ENCODE measurements around the gene TNS4. TPM values are rescaled to one million over a fixed set of nuclear protein-coding genes. Genes with fewer than 3 reads are reported as not detected.

TNS4 gene
- total RNA-seq, 2 donors from 2014 or later = 0.89 to 2.5 TPM

DNA sequence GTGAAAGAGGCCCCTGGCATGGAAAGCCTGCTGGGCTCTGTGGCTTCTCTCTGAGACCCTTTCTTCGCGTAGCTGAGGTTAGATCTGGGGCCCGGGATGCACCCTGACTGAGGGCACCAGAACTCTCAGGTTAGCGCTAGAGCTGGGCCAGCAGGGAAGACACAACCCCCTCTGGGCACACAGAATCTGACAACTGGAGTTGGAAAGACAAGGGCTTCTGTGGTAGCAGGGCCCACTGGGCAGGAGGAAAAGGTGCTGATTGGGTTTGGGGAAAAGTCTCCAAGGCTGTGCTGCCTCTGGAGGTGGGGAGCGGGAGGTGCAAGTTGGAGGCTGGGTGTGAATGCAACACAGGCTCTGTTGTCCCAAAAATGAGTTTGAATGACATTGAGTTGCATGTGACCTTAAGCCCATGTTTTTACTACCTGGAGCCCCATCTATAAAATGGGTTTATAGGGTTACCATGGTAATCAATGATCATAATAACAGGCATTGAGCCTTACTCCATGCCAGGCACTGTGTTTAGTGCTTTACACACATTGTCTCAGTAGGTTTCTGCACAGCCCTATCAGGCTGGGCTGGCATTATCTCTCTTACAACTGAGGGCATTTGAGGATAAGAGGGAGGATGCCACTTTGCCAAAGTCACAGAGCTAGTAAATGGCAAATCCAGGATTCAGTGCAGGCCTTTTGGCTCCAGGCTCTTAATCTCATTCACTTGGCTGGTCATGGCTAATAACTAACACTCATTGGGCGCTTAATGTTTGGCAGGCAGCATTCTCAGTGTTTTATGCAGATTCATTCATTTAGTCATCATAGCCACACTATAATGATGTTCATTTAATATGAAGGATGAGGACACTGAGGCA lies 67.6 kb downstream of the TNS4 start:
- no peaks in the 10 kb centered on the region for H3K4me1 ChIP-seq (ENCODE audit: control insufficient read depth, insufficient read depth, low read length)
- WGBS, 2 experiments (ENCODE audit: insufficient coverage in 1 of 2, insufficient read length in 1 of 2) = 72 to 100% methylated on average over 3 to 6 of the region's 6 CpGs
- Mint-ChIP-seq H3K9me3 (peaks cover 3% of the 10 kb centered on the region), H3K27me3 (ENCODE audit: insufficient read depth) (peaks cover 5% of the 10 kb centered on the region), H3K36me3 (ENCODE audit: low read depth) (no peaks in the 10 kb centered on the region), H3K27ac (no peak overlapping the region), H3K4me1 (peaks cover 4% of the 10 kb centered on the region), H3K4me3 (no peak overlapping the region)
- H3K4me3 ChIP-seq (ENCODE audit: low read length) = no peak overlapping the region
- no peak overlapping the region for H3K9ac ChIP-seq (ENCODE audit: extremely low read depth, low read length, poor library complexity, severe bottlenecking)
- DNase-seq = peak; percentile 93
- no peaks in the 10 kb centered on the region for H3K36me3 ChIP-seq (ENCODE audit: control insufficient read depth, insufficient read depth, low read length)
- TF ChIP-seq, protein P1, sequence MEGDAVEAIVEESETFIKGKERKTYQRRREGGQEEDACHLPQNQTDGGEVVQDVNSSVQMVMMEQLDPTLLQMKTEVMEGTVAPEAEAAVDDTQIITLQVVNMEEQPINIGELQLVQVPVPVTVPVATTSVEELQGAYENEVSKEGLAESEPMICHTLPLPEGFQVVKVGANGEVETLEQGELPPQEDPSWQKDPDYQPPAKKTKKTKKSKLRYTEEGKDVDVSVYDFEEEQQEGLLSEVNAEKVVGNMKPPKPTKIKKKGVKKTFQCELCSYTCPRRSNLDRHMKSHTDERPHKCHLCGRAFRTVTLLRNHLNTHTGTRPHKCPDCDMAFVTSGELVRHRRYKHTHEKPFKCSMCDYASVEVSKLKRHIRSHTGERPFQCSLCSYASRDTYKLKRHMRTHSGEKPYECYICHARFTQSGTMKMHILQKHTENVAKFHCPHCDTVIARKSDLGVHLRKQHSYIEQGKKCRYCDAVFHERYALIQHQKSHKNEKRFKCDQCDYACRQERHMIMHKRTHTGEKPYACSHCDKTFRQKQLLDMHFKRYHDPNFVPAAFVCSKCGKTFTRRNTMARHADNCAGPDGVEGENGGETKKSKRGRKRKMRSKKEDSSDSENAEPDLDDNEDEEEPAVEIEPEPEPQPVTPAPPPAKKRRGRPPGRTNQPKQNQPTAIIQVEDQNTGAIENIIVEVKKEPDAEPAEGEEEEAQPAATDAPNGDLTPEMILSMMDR (conservative IDR thresholded peaks at IDR 0.05) = peak; percentile 82
- no peaks in the 10 kb centered on the region for H3K9me3 ChIP-seq (ENCODE audit: control insufficient read depth, low read length)
- no peaks in the 10 kb centered on the region for H3K27me3 ChIP-seq (ENCODE audit: control insufficient read depth, insufficient read depth, low read length, poor library complexity, severe bottlenecking)
- H3K27ac ChIP-seq (ENCODE audit: low read depth, low read length) = no peak overlapping the region

DNA sequence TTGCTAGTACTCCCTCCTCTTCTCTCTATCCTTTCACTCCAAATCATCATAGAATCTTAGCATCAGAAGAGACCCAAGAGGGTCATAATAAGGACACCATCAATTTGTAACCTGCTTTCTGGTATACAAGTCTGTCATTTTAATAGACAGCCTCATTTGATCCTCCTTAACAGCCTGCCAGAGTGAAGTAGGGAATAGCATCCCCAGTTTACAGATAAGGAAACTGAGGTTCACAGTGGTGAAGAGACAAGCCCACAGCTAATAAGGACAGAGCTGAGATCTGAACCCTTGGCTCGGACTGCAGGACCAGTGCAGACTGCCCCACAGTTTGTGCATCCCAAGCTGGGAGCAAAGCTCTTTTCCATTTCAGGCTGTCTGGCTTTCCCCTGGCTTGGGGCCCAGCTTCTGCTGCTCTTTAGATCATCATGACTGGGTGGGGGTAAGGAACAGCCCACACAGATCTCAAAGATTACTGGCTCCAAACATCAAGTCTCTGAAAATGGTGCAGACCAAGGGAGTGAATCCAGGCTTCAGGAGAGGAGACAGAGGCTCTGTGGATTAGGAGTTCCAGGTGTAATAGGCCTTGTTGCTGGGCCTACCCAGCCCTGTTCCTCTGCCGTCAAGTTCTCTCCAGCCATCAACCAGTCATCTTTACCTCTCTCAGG lies 68.4 kb downstream of the TNS4 start:
- no peaks in the 10 kb centered on the region for H3K36me3 Mint-ChIP-seq (ENCODE audit: low read depth)
- no peaks in the 10 kb centered on the region for H3K36me3 ChIP-seq (ENCODE audit: control insufficient read depth, insufficient read depth, low read length)
- no peak overlapping the region for H3K4me3 ChIP-seq (ENCODE audit: low read length)
- H3K4me1 ChIP-seq (ENCODE audit: control insufficient read depth, insufficient read depth, low read length) = no peaks in the 10 kb centered on the region
- 79 to 90% methylated on average over 1 to 2 of the region's 2 CpGs for WGBS, 2 experiments (ENCODE audit: insufficient coverage in 1 of 2, insufficient read length in 1 of 2)
- peaks cover 7% of the 10 kb centered on the region for H3K27me3 Mint-ChIP-seq (ENCODE audit: insufficient read depth)
- peaks cover 4% of the 10 kb centered on the region for H3K4me1 Mint-ChIP-seq
- TF ChIP-seq, protein P1 (conservative IDR thresholded peaks at IDR 0.05) = no peak
- no peak overlapping the region for H3K9ac ChIP-seq (ENCODE audit: extremely low read depth, low read length, poor library complexity, severe bottlenecking)
- H3K9me3 Mint-ChIP-seq = peaks cover 4% of the 10 kb centered on the region
- no peaks in the 10 kb centered on the region for H3K27me3 ChIP-seq (ENCODE audit: control insufficient read depth, insufficient read depth, low read length, poor library complexity, severe bottlenecking)
- H3K4me3 Mint-ChIP-seq = no peak overlapping the region
- no peak overlapping the region for H3K27ac ChIP-seq (ENCODE audit: low read depth, low read length)
- no peak overlapping the region for H3K27ac Mint-ChIP-seq
- no peaks in the 10 kb centered on the region for H3K9me3 ChIP-seq (ENCODE audit: control insufficient read depth, low read length)
- no peak for DNase-seq

DNA sequence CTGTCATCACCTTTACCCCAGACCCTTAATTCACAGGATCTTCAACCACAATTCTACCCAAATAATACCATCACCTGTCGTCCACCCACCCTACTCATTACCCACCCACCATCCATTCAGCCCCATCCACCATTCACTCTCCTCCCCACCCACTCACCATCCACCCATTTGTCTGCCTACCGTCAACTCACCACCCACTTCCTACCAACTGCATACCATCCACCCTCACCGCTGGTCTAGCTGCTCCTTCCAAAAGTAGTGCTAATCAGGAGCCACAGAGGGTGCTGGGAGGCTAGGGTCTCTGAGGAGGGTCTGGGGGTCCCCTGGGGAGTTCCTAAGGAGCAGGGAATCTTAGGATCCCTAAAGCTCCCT lies 70.2 kb downstream of the TNS4 start:
- Histone ChIP-seq H3K9me3 (ENCODE audit: control insufficient read depth, low read length) (no peaks in the 10 kb centered on the region), H3K9ac (ENCODE audit: extremely low read depth, low read length, poor library complexity, severe bottlenecking) (no peak overlapping the region), H3K36me3 (ENCODE audit: control insufficient read depth, insufficient read depth, low read length) (no peaks in the 10 kb centered on the region), H3K4me3 (ENCODE audit: low read length) (no peak overlapping the region), H3K27ac (ENCODE audit: low read depth, low read length) (no peak overlapping the region), H3K27me3 (ENCODE audit: control insufficient read depth, insufficient read depth, low read length, poor library complexity, severe bottlenecking) (no peaks in the 10 kb centered on the region), H3K4me1 (ENCODE audit: control insufficient read depth, insufficient read depth, low read length) (no peaks in the 10 kb centered on the region)
- 89% methylated on average over 3 of the region's 3 CpGs; no CpG with 5 or more reads in 1 of the 2 experiments for WGBS, 2 experiments (ENCODE audit: insufficient coverage in 1 of 2, insufficient read length in 1 of 2)
- peaks cover 7% of the 10 kb centered on the region for H3K27me3 Mint-ChIP-seq (ENCODE audit: insufficient read depth)
- H3K27ac Mint-ChIP-seq = no peak overlapping the region
- no peak for DNase-seq
- no peaks in the 10 kb centered on the region for H3K36me3 Mint-ChIP-seq (ENCODE audit: low read depth)
- peaks cover 7% of the 10 kb centered on the region for H3K9me3 Mint-ChIP-seq
- peaks cover 4% of the 10 kb centered on the region for H3K4me1 Mint-ChIP-seq
- TF ChIP-seq, protein P1 (conservative IDR thresholded peaks at IDR 0.05) = no peak
- H3K4me3 Mint-ChIP-seq = no peak overlapping the region

Measured in endodermal cell (in vitro differentiated cells).